AG09319 (cell line): ENCODE measurements around the gene EP400.

Experiments
- DNase-seq: peaks from one replicate; pipeline ENCODE4 v3.0.0-alpha.2; 2010; ENCODE audit warnings: low read depth; ENCODE audit errors: extremely low read depth
- TF ChIP-seq, protein P1 (sequence below): IDR thresholded peaks from 2 replicates; pipeline ENCODE4 v1.5.1; 2011; ENCODE audit warnings: low read depth, mild to moderate bottlenecking, inconsistent platforms, low read length, moderate library complexity

Gene EP400

DNA sequence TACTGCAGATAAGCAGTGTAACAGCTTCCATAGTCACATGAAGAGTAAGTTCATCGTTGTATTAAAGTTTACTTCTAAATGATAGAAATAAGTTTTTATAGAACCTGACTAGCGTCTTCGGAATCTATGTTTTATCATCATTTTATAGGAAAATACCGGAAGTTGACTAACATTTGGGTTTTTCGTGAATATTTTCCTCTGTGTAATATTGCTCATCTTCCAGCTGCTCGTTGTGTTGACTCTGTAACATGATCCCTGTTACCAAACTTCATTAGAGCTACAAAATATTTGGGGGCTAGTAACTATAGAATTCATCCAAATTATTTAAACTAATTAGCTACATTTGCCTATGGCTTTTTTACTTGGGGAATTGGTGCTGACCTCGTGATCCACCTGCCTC lies 157.2 kb downstream of the EP400 start:
- no peak for DNase-seq
- TF ChIP-seq, protein P1, sequence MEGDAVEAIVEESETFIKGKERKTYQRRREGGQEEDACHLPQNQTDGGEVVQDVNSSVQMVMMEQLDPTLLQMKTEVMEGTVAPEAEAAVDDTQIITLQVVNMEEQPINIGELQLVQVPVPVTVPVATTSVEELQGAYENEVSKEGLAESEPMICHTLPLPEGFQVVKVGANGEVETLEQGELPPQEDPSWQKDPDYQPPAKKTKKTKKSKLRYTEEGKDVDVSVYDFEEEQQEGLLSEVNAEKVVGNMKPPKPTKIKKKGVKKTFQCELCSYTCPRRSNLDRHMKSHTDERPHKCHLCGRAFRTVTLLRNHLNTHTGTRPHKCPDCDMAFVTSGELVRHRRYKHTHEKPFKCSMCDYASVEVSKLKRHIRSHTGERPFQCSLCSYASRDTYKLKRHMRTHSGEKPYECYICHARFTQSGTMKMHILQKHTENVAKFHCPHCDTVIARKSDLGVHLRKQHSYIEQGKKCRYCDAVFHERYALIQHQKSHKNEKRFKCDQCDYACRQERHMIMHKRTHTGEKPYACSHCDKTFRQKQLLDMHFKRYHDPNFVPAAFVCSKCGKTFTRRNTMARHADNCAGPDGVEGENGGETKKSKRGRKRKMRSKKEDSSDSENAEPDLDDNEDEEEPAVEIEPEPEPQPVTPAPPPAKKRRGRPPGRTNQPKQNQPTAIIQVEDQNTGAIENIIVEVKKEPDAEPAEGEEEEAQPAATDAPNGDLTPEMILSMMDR = no peak

DNA sequence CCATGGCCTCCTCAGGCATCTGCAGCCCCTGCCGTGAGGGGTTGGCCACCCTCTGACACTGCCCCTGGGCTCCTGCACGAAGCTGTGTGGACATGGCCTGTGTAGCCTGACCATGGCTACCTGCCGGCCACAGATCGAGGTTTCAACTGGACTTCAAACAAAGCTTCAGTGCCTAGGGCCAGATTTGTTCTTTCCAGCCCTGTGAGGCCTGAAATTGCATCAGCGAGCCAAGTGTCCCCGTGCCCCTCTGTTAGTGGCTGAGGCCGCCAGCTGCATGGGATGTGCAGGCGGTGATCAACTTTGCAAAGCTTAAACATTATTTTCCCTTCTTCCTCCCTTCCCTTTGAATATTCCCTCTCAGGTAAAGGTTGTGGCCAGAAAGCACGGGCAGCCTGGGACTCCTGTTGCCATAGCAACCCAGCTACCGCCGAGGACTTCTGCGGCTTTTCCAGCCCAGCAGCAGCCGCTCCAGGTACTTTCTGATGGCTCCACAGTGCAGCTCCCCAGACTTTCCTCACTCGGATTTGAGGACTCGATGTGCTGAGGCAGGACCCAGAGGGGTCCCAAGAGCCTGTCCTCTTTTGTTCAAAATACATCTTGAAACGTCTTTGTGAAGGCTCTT lies 158.6 kb downstream of the EP400 start:
- no peak for DNase-seq
- TF ChIP-seq, protein P1 = no peak

DNA sequence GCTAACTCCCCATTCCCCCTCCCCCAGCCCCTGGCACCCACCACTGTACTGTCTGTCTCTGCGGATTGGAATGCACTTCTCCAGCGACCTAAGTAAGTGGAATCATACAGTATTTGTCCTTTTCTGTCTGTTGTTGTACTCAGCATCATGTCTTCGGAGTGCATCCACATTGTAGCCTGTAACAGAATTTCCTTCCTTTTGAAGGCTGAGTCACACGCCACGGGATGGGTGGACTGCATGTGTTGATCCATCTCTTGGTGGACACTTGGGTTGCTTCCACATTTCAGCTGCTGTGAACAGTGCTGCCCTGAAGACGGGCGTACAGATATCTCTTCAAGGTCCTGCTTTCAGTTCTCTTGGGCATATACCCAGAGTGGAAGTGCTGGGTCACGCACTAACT lies 160.0 kb downstream of the EP400 start:
- no peak for DNase-seq
- TF ChIP-seq, protein P1 = no peak

DNA sequence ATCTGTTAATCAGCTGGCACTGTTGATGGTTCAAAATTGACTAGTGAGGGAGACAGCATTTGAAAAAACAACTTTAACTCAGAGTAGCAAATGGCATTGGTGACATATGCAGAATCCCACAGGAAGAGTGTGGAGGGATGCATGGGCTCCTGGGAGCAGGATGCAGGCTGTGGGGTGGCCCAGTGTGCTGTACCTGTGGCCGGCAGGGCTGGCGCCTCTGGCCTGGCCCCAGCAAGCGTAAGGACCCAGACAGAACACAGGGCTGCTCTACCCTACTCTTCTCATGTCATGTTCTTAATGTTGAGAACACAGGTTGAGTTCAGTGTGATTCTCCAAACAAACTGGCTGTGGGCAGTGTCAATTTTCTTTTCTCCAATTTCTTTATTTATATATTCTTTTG lies 160.9 kb downstream of the EP400 start:
- TF ChIP-seq, protein P1 = no peak
- DNase-seq = no peak

DNA sequence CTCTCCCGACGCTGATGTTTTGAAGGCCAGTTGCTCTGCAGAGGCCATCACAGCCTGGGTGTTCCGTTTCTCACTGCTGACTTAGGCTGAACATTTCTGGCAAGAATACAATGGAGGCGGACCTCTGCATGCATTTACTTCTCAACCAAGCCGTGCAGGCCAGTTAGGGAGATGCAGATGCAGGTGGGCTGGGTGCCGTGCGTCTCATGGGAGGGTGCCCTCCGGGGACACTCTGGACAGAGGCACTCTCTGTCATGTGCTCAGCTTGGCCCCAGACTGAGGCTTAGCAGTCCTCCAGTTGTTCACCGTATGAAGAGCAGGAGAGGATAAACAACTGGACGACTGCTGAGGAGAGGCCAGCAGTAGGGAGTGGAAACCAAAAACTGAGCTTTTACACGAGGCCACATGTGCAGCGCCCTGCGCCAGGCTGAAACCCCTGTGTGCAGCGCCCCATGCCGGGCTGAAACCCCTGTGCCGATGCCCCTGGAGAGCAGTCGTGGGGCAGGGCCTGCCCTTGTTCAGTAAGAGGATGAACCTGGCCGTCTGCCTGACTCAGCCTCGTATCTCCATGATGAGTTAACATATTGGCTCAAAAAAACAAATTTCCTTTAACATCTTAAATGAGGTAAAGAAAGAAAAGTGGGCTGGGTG lies 162.0 kb downstream of the EP400 start:
- TF ChIP-seq, protein P1 = no peak
- no peak for DNase-seq

DNA sequence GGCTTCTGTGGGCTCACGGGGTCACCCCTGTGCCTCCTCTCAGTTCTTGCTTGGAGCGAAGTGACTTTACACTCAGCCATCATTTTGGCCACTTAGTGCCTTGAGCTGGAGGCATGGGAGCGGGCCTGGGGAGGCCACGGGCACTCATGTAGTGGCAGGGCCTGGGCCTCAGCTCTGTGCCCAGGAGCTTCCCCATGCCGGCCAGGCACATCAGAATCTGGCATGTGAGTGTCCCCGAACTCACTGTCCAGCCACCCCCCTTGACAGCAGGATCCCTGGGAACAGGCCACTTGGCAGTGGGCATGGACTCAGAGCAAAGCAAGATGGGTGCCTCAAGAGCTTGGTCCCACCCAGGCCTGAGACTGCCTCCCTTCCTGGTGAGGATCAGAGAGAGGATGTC lies 164.9 kb downstream of the EP400 start:
- no peak for DNase-seq
- TF ChIP-seq, protein P1 = no peak

DNA sequence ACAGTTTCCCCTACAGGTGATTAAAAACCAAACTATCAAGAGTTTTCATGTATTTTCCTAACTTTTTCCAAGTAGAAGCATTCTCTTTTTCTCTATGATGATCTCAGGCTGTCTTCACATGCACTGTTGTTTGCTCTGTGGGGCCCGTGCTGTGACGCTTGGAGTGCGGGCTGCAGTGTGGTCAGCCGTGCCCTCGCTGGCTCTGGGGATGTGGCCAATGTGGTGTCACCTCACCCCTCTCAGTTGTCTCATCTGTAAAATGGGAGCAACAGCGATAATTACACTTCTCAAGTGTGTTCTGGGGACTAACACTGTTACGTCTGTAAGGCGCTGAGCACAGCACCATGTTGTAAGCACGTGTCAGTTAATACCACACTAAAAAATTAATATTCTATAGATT lies 165.8 kb downstream of the EP400 start:
- DNase-seq = no peak

More for the DNA sequence above, 165.8 kb downstream of the EP400 start:
- TF ChIP-seq, protein P1 = no peak
